ENCODE results near the gene APLN.

The APLN gene

DNA sequence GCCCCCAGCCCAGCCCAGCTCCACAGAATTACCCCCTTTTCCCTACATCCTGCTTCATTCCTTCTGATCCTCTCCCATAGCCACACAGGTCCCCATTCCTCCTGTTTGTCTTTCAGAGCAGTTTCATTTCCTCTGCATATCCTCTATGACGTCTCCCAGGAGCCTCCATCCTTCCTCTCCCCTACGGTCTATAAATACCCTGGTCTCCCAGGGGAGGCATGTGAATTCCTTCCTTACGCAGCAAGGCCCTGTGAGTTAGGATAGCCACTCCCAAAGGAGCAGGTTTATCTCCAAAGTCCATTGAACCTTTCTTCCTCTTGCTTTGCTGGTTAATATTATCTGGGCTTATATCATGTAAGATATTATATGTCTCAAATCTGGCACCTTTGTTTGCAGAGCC, 8.4 kb upstream of the APLN start:
- TF ChIP-seq, protein P1, sequence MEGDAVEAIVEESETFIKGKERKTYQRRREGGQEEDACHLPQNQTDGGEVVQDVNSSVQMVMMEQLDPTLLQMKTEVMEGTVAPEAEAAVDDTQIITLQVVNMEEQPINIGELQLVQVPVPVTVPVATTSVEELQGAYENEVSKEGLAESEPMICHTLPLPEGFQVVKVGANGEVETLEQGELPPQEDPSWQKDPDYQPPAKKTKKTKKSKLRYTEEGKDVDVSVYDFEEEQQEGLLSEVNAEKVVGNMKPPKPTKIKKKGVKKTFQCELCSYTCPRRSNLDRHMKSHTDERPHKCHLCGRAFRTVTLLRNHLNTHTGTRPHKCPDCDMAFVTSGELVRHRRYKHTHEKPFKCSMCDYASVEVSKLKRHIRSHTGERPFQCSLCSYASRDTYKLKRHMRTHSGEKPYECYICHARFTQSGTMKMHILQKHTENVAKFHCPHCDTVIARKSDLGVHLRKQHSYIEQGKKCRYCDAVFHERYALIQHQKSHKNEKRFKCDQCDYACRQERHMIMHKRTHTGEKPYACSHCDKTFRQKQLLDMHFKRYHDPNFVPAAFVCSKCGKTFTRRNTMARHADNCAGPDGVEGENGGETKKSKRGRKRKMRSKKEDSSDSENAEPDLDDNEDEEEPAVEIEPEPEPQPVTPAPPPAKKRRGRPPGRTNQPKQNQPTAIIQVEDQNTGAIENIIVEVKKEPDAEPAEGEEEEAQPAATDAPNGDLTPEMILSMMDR (IDR thresholded peaks at IDR 0.05; ENCODE audit: borderline replicate concordance, insufficient read depth, low read depth, low read length): no peak
- H3K4me3 ChIP-seq (ENCODE audit: low read depth, low read length): no peak overlapping the region

DNA sequence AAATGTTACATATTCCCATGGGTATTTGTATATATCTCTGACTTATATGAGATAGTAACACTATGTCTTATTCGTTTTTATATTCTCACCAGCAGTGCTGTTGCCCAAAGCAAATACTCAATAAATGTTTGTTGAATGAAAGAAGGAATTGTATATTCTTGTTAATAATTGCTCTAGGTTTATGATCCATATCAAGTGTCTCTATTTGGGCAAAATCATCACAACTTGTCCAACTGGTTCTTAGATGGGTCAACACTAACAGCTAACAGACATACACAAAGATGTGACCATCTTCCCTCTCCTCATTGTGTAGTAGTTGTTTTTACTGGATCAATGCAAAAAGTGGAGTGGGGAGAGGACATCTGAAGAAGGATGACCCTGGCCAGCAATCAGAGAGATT, 6.6 kb upstream of the APLN start:
- no peak overlapping the region for H3K4me3 ChIP-seq (ENCODE audit: low read depth, low read length)
- TF ChIP-seq, protein P1 (IDR thresholded peaks at IDR 0.05; ENCODE audit: borderline replicate concordance, insufficient read depth, low read depth, low read length): no peak

DNA sequence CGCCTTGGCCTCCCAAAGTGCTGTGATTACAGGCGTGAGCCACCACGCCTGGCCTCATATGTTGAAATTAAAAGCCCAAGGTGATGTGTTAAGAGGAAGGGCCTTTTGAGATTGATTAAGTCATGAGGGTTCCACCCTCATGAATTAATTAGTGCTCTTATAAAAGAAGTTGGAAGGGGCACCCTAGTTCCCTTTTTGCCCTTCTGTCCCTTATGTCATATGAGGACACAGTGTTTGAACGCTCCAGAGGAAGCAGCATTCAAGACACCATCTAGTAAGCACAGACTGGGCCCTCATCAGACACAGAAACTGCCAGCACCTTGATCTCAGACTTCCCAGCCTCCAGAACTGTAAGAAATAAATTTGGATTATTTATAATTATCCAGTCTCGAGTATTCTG, 5.1 kb upstream of the APLN start:
- TF ChIP-seq, protein P1 (IDR thresholded peaks at IDR 0.05; ENCODE audit: borderline replicate concordance, insufficient read depth, low read depth, low read length): no peak
- no peak overlapping the region for H3K4me3 ChIP-seq (ENCODE audit: low read depth, low read length)

DNA sequence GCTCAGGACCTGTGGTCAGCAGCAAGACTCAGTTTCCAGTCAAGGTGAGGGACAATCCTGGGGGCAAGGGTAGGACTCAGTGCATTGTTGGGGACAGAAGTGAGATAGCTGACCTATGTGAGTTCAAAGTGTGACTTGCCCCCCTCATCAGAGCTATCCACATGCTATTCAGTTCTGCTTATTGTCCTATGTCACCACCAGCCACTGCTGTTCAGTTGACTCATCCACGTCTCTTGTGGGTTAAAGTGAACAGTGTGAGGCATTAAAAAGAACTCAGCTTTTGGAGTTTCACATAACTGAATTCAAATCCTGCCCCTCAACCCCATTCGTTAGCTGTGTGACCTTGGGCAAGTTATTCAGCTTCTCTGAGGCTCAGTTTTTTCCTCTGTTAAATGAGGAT, 4.4 kb upstream of the APLN start:
- TF ChIP-seq, protein P1 (IDR thresholded peaks at IDR 0.05; ENCODE audit: borderline replicate concordance, insufficient read depth, low read depth, low read length): no peak
- no peak overlapping the region for H3K4me3 ChIP-seq (ENCODE audit: low read depth, low read length)

DNA sequence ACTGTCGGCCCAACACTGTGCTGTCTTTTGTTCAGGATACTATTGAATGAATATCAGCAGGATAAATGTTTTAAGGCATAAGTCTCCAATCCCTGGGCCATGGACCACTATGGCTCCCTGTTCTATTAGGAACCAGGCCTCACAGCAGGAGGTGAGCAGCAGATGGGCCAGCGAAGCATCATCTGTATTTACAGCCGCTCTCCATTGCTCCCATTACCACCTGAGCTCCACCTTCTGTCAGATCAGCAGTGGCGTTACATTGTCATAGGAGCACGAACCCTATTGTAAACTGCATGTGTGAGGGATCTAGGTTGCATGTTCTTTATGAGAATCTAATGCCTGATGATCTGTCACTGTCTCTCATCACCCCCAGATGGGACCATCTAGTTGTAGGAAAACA, 3.7 kb upstream of the APLN start:
- H3K4me3 ChIP-seq (ENCODE audit: low read depth, low read length): no peak overlapping the region
- TF ChIP-seq, protein P1 (IDR thresholded peaks at IDR 0.05; ENCODE audit: borderline replicate concordance, insufficient read depth, low read depth, low read length): no peak

DNA sequence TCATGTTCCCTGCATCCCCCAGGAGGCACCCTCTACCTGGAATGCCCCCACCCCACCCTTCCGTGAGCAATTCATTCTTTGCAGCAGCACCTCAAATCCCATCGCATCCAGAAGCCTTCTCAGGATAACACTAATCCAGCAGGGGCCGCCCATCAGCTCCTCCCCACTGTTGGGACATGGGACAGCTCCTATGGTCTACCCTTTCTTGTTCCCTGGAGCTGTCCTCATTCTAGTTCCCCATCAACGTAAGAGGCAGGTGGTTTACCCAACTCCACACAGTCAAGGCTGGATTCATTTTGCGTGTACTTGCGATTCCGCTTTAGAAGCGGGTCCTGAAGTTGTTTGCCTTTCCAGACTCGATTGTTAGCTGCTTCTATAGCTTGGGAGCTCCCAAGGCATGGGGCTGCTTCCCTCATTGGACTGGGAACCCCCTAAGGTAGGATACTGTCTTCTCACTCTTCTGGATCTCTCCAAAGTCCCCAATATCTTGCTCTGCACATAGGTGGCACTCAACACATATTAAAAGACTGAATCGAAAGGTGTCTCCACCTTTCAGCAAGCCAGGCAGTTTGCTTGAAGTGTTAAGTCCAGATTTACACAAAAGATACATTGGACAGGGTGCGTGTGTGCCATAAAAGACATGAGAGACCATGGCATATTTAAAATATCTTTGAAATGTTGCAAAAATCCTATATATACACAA, 942 bp upstream of the APLN start:
- TF ChIP-seq, protein P1 (IDR thresholded peaks at IDR 0.05; ENCODE audit: borderline replicate concordance, insufficient read depth, low read depth, low read length): no peak
- H3K4me3 ChIP-seq (ENCODE audit: low read depth, low read length): no peak overlapping the region

DNA sequence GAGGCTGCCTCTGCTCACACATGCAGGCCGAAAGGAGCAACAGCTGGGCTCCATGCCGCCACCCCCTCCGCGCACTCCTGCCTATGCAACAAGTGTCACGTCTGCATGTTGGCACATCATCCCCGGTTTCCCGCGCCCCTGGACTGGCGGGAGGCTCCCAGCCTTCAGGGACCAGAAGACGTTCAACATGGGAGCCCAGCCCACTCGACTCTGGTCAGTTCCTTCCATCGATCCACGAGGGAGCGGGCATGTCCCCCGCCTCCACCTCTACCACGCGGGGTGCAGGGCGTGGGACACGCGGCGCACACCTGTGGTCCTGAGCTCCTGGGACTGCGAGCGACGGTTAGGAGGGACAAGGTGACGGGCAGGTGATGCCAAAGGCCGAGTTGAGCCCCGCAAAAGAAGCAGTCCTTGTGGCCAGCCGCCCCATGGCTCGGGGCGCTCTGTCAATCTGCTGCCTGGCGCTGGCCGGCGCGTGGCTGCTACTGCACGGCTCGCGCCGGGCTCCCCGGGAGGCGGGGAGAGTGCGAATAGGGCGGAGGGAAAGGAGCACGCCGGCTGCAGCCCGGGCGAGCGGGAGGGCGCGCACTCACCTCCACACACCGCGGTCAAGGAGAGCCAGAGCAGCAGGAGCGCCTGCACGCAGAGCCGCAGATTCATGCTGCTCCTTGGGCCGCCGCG, 645 bp downstream of the APLN start:
- H3K4me3 ChIP-seq (ENCODE audit: low read depth, low read length): peak overlapping the region; percentile 32
- TF ChIP-seq, protein P1 (IDR thresholded peaks at IDR 0.05; ENCODE audit: borderline replicate concordance, insufficient read depth, low read depth, low read length): no peak

Measured in GM12875 (cell line).